NCI-H345 (cell line): ENCODE data around the gene FAH.
A peak's percentile ranks its signal among the peaks of the same experiment; 100 is the strongest.
"Not testable (repeated sequence)": the region's sequence is repeated elsewhere in the genome, so short reads cannot be mapped to it uniquely, and the experiment has no call there.

Experiments
- DNase-seq: peaks from one replicate; lab custom pipeline; 2025; lab: John Stamatoyannopoulos, UW

FAH gene

DNA sequence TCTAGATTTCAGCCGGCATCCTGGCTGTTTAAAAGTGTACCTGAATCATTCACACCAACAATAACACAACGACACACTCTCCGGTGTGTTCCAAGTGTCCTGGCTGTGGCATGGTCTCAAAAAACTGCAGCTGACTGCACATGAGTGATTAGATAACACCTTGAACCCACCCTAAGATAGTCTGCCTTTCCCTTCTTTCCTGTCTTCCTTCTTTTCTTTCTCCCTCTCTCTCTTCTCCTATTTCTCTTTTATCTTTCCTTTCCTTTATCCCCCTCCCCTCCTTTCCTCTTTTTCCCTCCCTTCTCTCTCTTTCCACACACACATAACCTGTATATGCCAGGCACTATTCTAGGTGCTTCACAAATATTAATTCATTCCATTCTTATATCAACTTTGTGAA, 1.2 kb upstream of the FAH start:
- DNase-seq, result no peak

DNA sequence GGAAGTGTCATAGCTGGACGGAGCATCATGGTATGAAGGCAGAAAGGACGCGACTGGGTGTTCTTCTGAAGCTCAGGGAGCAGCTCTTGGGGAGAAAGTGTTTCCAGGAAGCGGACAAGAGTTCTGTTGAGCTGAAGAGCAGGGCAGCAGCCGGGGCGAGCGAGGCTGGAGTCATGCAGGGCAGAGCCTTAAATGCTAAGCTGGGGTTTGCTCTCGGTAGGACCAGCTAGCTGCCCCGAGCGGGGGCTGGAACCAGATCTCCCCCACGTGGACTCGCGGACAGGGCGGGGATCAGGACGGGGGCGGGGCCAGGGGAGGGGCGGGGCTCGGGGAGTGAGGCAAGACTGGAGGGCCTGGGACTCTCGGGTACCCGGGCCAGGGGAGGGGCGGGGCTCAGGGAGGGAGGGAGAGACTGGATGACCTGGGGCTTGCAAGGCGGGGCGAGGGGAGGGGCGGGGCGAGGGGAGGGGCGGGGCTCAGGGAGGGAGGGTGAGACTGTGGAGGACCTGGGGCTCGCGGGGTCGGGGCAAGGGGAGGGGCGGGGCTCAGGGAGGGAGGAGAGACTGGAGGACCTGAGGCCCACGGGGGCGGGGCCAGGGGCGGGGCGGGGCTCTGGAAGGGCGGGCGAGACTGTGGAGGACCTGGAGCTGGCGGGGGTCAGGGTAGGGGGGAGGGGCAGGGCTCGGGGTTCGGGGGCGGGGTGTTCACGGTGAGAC, 461 bp upstream of the FAH start:
- DNase-seq, result peak; percentile 84

DNA sequence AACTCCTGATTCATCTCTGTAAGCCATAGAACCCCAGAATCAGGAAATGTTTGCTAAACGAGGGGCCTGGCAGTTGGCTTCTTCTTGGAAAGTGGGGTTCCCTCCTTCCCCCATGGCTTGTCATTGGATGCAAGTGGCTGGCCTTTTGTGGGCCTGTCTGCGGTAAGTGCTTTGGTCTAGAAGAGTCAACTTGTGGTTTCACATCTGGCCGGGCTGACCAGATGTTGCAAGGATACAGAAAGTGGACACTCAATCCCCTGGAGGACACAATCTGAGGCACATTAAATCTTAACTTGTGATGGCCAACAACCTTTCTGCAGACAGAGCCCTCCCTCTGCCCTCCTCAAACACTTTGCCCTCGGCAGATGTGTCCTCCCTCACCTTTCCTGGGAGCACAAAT, 1.1 kb downstream of the FAH start:
- no peak for DNase-seq

DNA sequence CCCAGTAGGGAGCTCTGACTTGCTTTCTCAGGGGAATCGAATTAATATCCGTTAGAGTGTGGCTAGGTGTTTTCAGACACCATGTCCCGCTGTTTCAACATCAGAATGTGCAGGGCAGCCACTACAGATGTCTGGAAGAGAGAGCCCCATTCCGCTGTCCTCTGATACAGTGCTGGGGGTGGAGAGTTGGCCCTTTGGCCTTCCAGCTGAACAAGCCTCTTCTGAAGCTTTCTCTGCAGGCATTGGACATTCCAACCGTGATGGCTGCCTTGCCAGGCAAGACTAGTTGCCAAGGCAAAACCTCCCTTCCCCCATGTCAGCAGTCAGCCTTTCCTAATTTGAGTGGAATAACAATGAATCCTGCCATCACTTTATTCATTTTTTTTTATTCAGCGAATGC, 1.5 kb downstream of the FAH start:
- DNase-seq, result no peak

DNA sequence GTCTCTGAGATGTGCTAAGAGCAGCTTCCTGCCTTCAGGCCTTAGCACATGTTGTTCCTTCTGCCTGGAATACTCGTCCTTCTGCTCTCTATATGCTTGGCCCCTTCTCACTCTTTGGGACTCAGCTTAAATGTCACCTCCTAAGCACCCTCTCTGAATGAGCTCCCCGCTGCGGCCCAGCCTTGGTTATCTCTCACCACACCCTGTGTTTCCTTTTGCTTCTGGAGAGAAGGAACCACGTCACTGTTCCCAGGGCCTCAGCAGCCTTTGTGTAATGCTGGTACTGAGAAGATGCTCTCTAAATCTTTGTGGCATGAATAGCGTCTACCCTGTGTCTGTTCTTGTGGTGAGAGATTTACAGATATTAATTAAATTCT, 2.2 kb downstream of the FAH start:
- no peak for DNase-seq

DNA sequence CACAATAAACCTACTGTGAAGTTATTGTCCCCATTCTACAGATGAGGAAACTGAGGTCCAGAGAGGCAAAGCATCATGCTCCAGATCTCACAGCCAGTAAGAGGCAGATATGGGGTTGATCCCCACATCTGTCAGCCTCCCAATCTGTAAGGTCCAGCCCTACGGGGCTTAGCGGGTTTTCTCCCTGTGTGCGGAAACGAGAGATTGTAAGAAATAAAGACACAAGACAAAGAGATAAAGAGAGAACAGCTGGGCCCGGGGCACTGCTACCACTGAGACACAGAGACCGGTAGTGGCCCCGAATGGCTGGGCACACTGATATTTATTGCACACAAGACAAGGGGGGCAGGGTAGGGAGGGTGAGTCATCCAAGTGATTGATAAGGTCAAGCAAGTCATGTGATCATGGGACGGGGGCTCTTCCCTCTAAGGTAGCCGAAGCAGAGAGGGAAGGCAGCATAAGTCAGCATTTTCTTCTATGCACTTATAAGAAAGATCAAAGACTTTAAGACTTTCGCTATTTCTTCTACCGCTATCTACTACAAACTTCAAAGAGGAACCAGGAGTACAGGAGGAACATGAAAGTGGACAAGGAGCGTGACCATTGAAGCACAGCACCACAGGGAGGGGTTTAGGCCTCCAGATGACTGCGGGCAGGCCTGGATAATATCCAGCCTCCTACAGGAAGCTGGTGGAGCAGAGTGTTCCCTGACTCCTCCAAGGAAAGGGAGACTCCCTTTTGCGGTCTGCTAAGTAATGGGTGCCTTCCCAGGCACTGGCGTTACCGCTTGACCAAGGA, 2.8 kb downstream of the FAH start:
- DNase-seq, result not testable (repeated sequence)

DNA sequence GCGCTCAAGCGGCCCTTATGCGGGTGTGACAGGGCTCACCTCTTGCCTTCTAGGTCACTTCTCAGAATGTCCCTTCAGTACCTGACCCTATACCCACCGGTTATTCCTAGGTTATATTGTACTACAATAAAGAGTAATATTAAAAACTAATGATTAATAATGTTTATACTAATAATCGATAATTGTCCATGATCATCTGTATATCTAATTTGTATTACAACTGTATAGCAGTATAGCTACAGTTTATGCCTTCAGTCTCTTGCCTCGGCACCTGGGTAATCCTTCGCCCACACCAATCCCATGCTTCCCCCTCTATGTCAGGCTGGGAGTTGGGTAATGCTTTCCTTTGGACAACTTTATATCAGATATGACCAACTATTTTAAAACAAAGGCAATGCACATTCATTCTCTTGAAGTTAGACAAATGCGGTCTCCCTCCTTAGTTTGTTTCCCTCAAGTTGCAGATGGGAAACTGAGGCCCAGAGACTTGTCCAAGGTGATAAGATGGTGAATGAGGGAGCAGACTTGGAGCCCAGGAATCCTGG, 3.4 kb downstream of the FAH start:
- DNase-seq, result no peak

DNA sequence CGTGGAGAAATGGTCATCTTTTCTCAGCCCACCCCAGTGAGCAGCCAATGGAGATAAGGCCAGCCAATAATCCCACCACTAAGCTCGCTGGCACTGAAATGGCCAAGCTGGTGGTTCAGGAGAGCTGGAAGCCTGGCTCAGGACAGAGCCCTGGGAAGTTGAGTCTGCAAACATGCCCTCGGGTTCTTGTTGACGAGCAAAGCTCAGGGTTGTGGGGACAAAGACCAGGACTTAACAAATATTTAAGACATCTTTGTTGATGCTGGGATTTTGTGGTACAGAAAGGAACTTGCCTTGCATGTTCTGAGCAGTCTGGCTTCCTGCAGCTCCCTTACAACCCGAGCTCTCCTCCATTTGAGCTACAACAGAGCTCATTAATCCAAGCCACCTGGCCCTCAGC, 4.4 kb downstream of the FAH start:
- no peak for DNase-seq

DNA sequence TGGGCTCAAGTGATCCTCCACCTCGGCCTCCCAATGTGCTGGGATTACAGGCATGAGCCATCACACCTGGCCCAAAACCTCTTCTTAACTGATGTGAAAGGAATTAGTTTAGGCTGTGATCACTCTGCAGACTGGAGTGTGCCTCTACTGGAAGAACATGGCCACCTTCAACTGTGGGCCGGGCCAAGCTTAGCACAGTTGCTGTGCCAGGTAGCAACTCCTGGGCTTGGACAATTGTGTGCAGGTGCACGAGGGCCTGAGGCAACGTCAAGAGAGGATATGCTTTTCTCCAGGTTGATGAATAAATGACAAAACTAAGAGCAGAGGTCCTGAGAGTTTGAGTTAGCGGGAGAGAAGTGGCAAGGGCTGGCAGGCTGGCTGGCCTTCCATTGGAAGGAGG, 6.5 kb downstream of the FAH start:
- no peak for DNase-seq

DNA sequence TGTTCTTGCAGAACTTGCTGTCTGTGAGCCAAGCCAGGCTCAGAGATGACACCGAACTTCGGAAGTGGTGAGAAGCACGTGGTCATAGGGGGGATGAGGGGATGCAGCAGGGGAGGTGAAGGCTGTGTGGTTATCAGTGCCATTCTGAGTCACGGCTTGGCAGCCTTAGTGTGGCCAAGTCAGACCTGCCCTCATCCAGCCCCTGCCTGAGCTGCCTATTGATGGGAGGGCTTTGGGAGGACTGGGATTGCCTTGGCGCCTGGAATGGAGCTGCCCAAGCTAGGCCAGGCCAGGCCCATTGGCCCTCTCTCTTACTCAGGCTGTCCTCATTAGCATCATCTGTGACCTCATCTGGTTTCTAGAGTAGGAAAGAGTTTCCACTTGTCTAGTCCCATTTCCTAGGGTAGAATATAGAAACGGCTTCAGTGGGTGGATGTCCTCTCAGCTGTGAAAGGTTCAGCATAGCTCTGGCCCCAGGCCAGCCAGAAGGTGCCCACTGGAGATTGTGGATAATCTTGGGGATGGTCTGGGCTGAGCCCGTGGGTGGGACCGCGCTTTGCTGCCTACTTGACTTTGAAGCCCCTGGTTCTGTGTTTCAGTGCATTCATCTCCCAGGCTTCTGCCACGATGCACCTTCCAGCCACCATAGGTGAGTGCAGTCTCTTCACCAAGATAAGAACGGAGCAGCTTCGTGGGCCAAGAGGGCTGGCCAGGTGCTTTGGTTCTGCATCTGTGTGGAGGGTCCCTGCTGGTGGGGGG, 7.2 kb downstream of the FAH start:
- DNase-seq, result no peak

DNA sequence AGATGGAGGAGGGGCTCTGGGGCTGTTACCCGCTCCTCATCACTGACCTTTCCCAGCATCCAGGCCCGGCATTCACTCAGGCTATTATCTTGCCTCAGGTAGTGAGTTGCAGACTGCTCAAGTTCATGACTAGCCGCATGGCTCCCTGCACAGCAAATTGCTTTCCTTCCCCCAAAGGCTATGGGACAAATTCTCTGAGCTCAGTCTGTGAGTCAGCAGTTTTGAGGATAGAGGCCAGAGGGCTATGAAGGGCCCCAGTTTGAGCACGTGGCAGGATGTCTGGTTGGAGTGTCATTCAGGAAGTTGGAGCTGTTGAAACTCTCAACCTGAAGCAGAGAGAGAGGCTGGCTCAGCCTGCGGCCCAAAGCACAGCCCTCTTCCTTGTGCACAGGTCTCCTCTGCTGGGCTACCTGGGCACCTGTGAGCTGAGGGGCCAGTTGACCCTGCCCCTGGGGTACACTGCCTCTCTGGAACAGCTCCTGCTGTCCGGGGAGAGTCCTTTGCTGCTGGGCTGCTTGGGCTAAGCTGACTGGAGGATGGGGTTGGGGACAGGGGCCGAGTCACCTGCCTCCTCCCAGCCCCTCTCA, 7.9 kb downstream of the FAH start:
- DNase-seq, result no peak

DNA sequence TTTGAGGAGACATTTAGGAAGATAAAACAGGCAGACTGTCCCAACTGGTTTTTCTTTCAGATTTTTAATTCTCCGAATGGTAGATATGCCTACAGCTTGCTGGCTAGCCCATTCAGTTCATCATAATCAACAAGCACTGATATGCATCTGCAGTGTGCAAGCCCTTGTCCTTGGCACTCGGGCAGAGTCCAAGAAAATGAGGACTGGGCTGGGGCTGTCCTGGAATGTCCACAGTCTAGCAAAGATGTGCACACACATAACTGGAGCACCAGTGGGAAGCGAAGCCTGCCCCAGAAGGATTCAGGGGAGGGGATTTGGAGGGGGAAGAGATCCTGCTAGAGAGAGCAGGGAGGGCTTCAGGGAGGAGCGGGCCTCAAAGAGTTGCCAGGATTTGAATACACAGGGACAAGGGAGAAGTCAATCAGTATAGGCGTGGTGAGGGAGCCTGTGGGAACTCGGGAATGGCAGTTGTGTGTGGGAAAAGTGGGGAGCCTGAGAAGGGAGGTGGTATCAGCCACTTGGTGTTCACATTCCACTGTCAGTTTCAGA, 8.7 kb downstream of the FAH start:
- DNase-seq, result no peak

DNA sequence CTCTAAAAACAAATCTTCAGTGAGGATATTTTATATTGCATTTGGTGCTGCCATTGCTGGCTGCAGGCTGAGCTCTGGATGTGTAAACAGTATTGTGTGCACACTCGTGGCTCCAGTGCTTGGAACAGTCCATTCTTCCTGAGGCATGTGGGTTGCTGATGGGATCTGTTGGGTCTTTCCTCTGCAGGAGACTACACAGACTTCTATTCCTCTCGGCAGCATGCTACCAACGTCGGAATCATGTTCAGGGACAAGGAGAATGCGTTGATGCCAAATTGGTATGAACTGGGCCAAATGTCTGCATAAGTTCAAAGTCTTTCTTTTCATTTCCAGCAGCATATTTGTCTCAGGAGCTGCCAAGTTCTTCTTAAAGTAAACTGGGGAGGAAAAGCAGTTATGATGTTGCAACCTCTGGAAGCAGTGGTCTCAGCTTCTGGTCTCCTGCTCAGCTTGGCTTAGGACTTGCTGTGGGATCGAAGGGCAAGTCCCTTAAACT, 9.3 kb downstream of the FAH start:
- no peak for DNase-seq

DNA sequence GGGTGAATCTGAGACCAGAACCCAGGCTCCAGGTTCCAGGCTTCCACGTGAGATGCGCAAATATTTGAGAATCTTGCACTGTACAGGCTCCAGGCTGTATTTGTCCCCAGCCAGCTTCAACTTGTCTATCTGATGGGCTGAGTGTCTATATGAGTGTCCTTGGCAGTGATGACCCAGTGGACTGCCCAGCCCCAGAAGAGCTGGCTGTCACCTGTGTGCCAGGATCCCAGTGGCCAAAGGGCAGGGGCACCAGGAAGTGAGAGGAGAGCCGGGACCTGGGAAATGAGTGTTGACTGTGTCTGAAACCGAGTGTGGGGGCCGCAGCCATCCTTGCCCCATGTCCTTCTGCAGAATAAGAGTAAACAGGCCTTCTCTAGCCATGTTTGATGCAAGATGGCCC, 10.4 kb downstream of the FAH start:
- DNase-seq, result no peak

DNA sequence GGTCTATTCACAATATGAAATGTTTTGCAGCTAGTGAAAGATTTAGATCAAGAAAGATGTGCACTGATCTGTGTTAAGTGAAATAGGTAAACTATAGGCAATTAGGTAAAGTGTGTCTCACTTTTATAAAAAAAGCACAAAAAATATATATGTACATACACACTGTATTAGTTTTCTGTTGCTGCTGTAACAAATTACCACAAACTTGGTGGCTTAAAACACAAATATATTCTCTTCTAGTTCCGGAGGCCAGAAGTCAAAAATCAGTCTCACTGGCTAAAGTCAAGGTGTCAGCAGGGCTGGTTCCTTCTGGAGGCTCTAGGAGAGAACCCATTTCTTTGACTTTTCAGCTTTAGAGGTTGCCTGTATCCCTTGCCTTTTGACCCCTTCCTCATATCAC, 11.1 kb downstream of the FAH start:
- no peak for DNase-seq

DNA sequence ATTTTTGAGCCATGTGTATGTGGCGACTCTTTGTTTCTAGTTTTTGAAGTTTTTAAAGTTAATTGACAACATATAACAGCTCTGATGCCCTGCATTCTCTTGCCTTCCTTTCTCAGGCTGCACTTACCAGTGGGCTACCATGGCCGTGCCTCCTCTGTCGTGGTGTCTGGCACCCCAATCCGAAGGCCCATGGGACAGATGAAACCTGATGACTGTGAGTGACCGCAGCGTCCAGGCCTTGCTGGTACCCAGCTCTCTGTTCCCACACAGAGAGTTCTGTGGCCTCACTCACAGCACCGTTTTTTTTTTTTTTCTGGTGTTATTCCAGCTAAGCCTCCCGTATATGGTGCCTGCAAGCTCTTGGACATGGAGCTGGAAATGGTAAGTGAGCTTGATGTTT, 15.1 kb downstream of the FAH start:
- no peak for DNase-seq

DNA sequence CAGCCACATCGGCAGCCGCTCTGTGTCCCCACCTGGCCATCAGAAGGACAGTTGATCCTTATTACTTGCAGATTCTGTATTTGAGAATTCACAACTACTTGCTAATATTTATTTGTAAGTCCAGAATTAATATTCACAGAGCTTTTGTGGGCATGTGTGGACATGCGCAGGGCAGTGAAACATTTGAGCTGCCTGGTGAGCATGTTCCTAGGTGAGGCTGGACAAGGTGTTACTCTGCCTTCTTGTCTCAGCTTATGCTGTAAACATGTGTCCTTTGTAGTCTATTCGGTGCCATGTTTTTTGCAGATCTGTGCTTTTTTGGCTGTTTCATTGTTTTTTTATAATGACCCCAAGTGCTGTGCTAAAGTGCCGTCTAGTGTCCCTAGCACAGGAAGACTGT, 15.6 kb downstream of the FAH start:
- DNase-seq, result no peak

DNA sequence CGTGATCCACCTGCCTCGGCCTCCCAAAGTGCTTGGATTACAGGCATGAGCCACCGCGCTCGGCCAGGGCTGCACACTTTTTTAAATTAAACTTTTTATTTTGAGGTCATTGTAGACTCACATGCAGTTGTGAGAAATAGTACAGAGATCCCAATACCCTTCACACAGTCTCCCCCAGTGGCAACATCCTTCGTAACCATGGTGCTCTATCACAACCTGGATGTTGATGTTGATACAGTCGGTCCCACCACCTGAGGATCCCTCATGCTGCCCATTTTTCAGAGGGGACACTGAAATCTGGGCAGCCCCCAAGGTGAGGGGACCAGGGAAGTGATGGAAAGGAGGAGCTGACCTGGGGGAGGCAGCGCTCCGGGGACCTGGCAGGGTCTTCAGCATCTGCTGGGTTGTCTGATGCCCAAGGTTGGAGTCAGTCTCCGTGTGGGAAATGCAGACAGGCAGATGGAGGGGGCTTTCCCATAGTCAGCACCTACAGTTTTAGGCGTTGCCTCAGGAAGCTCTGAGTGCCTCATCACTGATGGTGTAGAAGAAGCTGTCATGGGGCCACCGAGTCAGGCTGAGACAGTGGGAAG, 17.1 kb downstream of the FAH start:
- DNase-seq, result no peak

DNA sequence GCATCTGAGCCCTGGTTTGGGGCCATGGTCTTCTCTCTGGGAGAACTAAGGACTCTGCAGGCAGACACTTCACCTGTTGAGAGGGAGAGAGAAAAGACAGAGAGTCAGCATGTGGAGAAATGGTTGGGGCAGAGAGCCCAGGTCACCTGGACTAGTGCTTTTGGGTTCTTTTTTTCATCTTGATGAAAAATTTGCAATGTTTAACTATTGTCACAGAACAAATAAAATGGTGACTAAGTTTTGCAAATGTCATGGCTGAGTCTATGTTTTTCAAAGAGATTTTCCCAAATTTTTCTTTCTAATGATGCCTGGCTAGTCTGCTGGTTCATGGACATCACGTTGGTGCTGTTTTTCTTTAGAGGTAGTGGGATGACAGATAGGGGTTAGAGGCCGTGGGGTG, 17.8 kb downstream of the FAH start:
- no peak for DNase-seq

DNA sequence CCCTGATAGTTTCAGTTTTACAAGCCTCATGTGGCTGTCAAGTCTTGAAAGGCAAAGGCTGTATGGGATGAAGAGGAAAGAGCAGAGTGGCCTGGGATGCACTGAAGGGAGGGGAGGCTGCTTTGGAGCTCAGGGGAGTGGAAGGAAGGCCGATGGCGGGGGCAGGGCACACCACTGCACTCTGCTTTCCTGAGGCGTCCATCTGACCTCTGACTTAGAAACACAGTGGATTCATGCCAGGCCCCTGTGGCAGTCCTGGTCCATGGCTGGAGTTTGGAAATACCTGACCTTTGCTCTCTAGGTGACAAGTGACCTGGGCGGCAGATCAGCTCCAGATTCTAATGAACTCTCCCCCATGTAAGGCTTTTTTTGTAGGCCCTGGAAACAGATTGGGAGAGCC, 19.0 kb downstream of the FAH start:
- no peak for DNase-seq

DNA sequence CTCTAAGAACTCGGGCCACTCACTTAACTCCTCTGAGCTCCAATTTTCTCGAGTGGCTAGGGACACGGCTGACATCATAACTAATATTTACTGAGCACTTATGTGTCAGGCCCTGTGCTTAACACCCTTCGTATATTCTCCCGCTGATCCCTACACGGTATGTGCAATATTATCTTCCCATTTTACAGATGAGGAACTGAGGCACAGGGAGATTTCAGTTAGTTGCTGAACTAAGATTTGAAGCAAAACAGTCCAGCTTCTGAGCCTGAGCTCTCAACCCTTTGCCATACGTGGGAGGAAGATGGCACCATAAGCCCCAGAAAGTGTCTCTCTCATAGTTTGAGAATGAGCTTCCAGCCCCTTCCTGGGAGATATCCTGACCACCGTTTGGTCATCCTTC, 19.6 kb downstream of the FAH start:
- DNase-seq, result no peak
